ENCODE data around the gene IL17C.
"Not testable (repeated sequence)": the region's sequence is repeated elsewhere in the genome, so short reads cannot be mapped to it uniquely, and the experiment has no call there.

Gene IL17C

GRCh38 chr16:88662843-88663606, 24.7 kb downstream of the IL17C start, which contains the start of gene MVD:
Gene MVD, minus strand, starts transcription at chr16:88663091. Its CDS starts 11 bp downstream, at chr16:88663080.
- DNase-seq = peak; percentile 99

- DNase-seq = no peak
Observed at GRCh38 chr16:88665148-88665547, 26.8 kb downstream of the IL17C start.

- DNase-seq = no peak
Observed at GRCh38 chr16:88665570-88665969, 27.2 kb downstream of the IL17C start.

GRCh38 chr16:88667461-88667860, 29.1 kb downstream of the IL17C start:
- DNase-seq = no peak

- DNase-seq = not testable (repeated sequence)
Observed at GRCh38 chr16:88669493-88669892, 31.1 kb downstream of the IL17C start.

GRCh38 chr16:88669980-88670379, 31.6 kb downstream of the IL17C start:
- DNase-seq = no peak

- DNase-seq = no peak
Observed at GRCh38 chr16:88671806-88672205, 33.4 kb downstream of the IL17C start.

GRCh38 chr16:88672776-88673175, 34.4 kb downstream of the IL17C start:
- DNase-seq = no peak

- no peak for DNase-seq
Observed at GRCh38 chr16:88673716-88674379, 35.5 kb downstream of the IL17C start.

- DNase-seq = no peak
Observed at GRCh38 chr16:88676502-88677242, 38.3 kb downstream of the IL17C start.

GRCh38 chr16:88677721-88678120, 39.3 kb downstream of the IL17C start:
- DNase-seq = no peak

- no peak for DNase-seq
Observed at GRCh38 chr16:88678224-88678979, 40.0 kb downstream of the IL17C start.

GRCh38 chr16:88680554-88681083, 42.2 kb downstream of the IL17C start:
- no peak for DNase-seq

- no peak for DNase-seq
Observed at GRCh38 chr16:88681084-88681680, 42.8 kb downstream of the IL17C start.

- DNase-seq = no peak
Observed at GRCh38 chr16:88681709-88682451, 43.5 kb downstream of the IL17C start.

GRCh38 chr16:88684569-88685155, 46.3 kb downstream of the IL17C start:
- DNase-seq = no peak

- DNase-seq = no peak
Observed at GRCh38 chr16:88685156-88686061, 47.0 kb downstream of the IL17C start.

GRCh38 chr16:88686062-88686438, 47.7 kb downstream of the IL17C start:
- DNase-seq = no peak

- peak; percentile 83 for DNase-seq
Observed at GRCh38 chr16:88686439-88687253, 48.3 kb downstream of the IL17C start, which contains the start of gene SNAI3. Gene SNAI3, minus strand, starts transcription at chr16:88686507. Its CDS starts 101 bp downstream, at chr16:88686406.
